ENCODE measurements around the gene FSCN2. TPM values are rescaled to one million over a fixed set of nuclear protein-coding genes. Genes with fewer than 3 reads are reported as not detected.

FSCN2 gene
- total RNA-seq, 2 experiments from 2014 or later: 1.6 to 6.7 TPM

DNA sequence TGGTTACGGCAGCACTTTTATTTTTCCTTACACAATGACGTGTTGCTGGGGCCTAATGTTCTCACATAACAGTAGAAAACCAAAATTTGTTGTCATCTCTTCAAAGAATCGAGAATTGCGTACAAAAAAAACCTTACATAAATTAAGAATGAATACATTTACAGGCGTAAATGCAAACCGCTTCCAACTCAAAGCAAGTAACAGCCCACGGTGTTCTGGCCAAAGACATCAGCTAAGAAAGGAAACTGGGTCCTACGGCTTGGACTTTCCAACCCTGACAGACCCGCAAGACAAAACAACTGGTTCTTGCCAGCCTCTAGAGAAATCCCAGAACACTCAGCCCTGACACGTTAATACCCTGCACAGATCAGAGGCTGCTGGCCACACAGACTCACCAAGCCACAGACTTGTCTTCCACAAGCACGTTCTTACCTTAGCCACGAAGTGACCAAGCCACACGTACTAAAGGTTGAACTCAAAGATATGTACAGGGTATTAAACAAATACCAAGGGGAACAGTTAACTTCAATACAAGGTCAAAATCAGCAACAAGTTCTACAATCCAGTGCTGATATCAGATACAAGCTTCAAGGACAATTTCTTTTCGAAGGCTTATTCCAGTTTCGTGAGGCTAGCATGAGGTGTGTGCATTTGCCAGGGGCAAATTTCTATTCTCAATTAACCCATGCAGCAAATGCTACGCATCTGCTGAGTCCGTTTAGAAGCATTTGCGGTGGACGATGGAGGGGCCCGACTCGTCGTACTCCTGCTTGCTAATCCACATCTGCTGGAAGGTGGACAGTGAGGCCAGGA lies 18.0 kb upstream of the FSCN2 start:
- Histone ChIP-seq H2AFZ (ENCODE audit: low read length) (no peak overlapping the region), H3K4me3 (ENCODE audit: low read depth, low read length, poor library complexity, severe bottlenecking) (peak overlapping the region; percentile 90), H3K4me1 (ENCODE audit: insufficient read depth, low read length, poor library complexity, severe bottlenecking) (peaks cover 32% of the 10 kb centered on the region), H3K27ac (ENCODE audit: low read depth, low read length, poor library complexity, severe bottlenecking) (no peak overlapping the region), H3K9me3 (ENCODE audit: low read length) (no peaks in the 10 kb centered on the region), H3K36me3 (ENCODE audit: insufficient read depth, low read length) (peaks cover 42% of the 10 kb centered on the region), H3K79me2 (ENCODE audit: insufficient read depth, low read depth, low read length) (peaks cover 34% of the 10 kb centered on the region), H3K4me2 (ENCODE audit: low read length) (peak overlapping the region; percentile 97), H3K9me2 (ENCODE audit: insufficient read depth, low read length) (no peaks in the 10 kb centered on the region), H4K20me1 (ENCODE audit: insufficient read depth, low read length) (peaks cover 34% of the 10 kb centered on the region)
- ChIA-PET CTCF (ENCODE audit: unreplicated experiment) (no interaction called here), POLR2A (interaction anchor here (0.9 kb wide), 1 partner anchor 115 kb away, joined by 4 read pairs; the partner anchor contains the start of gene BAHCC1)
- intact Hi-C loops (cut with micrococcal nuclease; ENCODE audit: unreplicated experiment): loop anchor here (2.0 to 10.0 kb wide), 3 partner anchors 115 to 587 kb away; partner anchors contain the start of genes BAHCC1 and FASN
- BruUV-seq (replicated peaks): TSS peak; percentile 90
- peak; percentile 29 for DNase-seq (ENCODE audit: low spot score)
- TF ChIP-seq CTCF (conservative IDR thresholded peaks at IDR 0.05; ENCODE audit: low read length) (no peak), EZH2phosphoT487 (IDR thresholded peaks at IDR 0.05; ENCODE audit: borderline replicate concordance, low read depth, low read length) (no peak)

- H3K4me3 ChIP-seq (ENCODE audit: low read depth, low read length, poor library complexity, severe bottlenecking): peak overlapping the region; percentile 90
- peak overlapping the region; percentile 97 for H3K4me2 ChIP-seq (ENCODE audit: low read length)
- H4K20me1 ChIP-seq (ENCODE audit: insufficient read depth, low read length): peaks cover 34% of the 10 kb centered on the region
- no peak overlapping the region for H2AFZ ChIP-seq (ENCODE audit: low read length)
- H3K4me1 ChIP-seq (ENCODE audit: insufficient read depth, low read length, poor library complexity, severe bottlenecking): peaks cover 40% of the 10 kb centered on the region
- POLR2A ChIA-PET: interaction anchor here (0.9 kb wide), 1 partner anchor 116 kb away, joined by 4 read pairs; the partner anchor contains the start of gene BAHCC1
- H3K27ac ChIP-seq (ENCODE audit: low read depth, low read length, poor library complexity, severe bottlenecking): peak overlapping the region; percentile 0
- H3K9me3 ChIP-seq (ENCODE audit: low read length): no peaks in the 10 kb centered on the region
- peaks cover 42% of the 10 kb centered on the region for H3K79me2 ChIP-seq (ENCODE audit: insufficient read depth, low read depth, low read length)
- intact Hi-C loops (cut with micrococcal nuclease; ENCODE audit: unreplicated experiment): loop anchor here (2.0 to 10.0 kb wide), 3 partner anchors 116 to 586 kb away; partner anchors contain the start of genes BAHCC1 and FASN
- peaks cover 42% of the 10 kb centered on the region for H3K36me3 ChIP-seq (ENCODE audit: insufficient read depth, low read length)
- CTCF ChIA-PET (ENCODE audit: unreplicated experiment): interaction anchor here (0.6 kb wide), 1 partner anchor 396 kb away, joined by 3 read pairs; no protein-coding TSS in a partner anchor
- peak; percentile 54 for DNase-seq (ENCODE audit: low spot score)
- no peak for TF ChIP-seq EZH2phosphoT487 (IDR thresholded peaks at IDR 0.05; ENCODE audit: borderline replicate concordance, low read depth, low read length)
- TF ChIP-seq CTCF (conservative IDR thresholded peaks at IDR 0.05; ENCODE audit: low read length): 0 out of 2 replicates have a peak, but pooled peaks have one; percentile 25
- BruUV-seq (replicated peaks): no TSS peak
- H3K9me2 ChIP-seq (ENCODE audit: insufficient read depth, low read length): no peaks in the 10 kb centered on the region
Measured at GRCh38 chr17:81510785-81511553, 17.2 kb upstream of the FSCN2 start.

Measured in OCI-LY7 (cell line).